PFSK-1 (cell line): Measurements from ENCODE around the gene GCG.

ENCODE experiments used
- FOXP2 ChIP-seq: optimal IDR thresholded peaks from 2 replicates; pipeline ENCODE3; 2011; ENCODE audit warnings: borderline replicate concordance, control low read depth, inconsistent platforms; ENCODE audit not compliant: insufficient read depth; ENCODE audit errors: extremely low read length, extremely low read depth
- POLR2AphosphoS5 ChIP-seq: IDR thresholded peaks from 2 replicates; pipeline ENCODE4 v1.6.1; 2012; ENCODE audit warnings: low read depth, mild to moderate bottlenecking, control low read depth, low read length, moderate library complexity
- REST ChIP-seq, 2 experiments: IDR thresholded peaks; 2 replicates each; pipeline versions ENCODE4 v1.6.1 to v1.8.0; 2011 to 2012; ENCODE audit warnings: low read depth in 2 of 2, low read length in 2 of 2, control low read depth in 1 of 2, inconsistent platforms in 1 of 2, mild to moderate bottlenecking in 1 of 2, moderate library complexity in 1 of 2; ENCODE audit not compliant: insufficient read depth in 1 of 2
- SIN3A ChIP-seq: IDR thresholded peaks from 2 replicates; pipeline ENCODE4 v1.6.1; 2012; ENCODE audit warnings: mild to moderate bottlenecking, low read length, moderate library complexity, borderline replicate concordance; ENCODE audit not compliant: insufficient read depth
- TAF1 ChIP-seq: IDR thresholded peaks from 2 replicates; pipeline ENCODE4 v1.6.1; 2012; ENCODE audit warnings: low read length, control low read depth, borderline replicate concordance; ENCODE audit not compliant: insufficient read depth

GCG gene

DNA sequence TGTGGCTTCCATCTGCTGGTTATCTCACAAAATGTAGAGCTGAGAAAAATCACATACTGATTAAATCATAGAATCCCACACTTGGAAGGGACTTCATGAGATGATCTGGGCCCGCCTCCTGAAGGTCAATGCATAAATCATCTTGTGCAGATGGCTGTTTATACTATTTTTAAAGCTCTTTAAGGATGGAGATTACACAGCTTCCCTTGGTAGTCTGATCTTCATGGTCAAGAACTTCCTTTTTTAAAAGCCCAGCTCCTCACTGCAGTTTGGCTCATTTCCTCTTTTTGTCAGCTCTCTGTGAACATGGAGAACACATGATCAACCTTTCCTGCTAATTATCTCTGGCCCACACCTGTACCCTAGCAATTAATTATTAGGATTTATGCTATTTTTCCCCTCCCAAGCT, 25.9 kb downstream of the GCG start:
- TF ChIP-seq FOXP2 (no peak), SIN3A (no peak), REST (IDR thresholded peaks at IDR 0.05; ENCODE audit: insufficient read depth in 1 of 2, low read depth in 2 of 2, low read length in 2 of 2) (no peak), TAF1 (no peak), POLR2AphosphoS5 (no peak)

DNA sequence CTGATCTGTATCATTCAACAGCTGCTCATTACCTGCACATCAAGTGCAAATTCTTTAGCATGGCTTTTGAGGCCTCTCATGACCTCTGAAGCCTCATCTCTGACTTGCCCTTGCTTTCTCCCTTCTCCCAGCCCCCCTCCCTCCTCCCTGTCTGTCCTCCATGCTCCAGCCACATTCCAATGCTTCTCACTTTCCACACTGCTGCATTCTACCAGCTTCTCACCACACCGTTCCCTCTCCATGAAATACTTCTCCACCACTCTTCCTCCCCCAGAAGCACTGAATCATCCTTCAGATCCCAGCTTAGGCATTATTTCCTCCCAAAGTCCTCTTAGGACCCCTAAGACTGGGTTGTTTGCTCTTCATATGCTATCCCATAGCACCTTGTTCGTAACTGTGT, 26.9 kb downstream of the GCG start:
- TF ChIP-seq TAF1 = no peak
- no peak for TF ChIP-seq POLR2AphosphoS5
- TF ChIP-seq SIN3A = no peak
- no peak for TF ChIP-seq FOXP2
- no peak for TF ChIP-seq REST (IDR thresholded peaks at IDR 0.05; ENCODE audit: insufficient read depth in 1 of 2, low read depth in 2 of 2, low read length in 2 of 2)

- TF ChIP-seq FOXP2 (no peak), SIN3A (no peak)
These were observed 28.0 kb downstream of the GCG start for GRCh38 chr2:162123806-162124758.

GRCh38 chr2:162118166-162119031, 33.6 kb downstream of the GCG start:
- TF ChIP-seq FOXP2 = no peak
- TF ChIP-seq POLR2AphosphoS5 = no peak
- no peak for TF ChIP-seq REST (IDR thresholded peaks at IDR 0.05; ENCODE audit: insufficient read depth in 1 of 2, low read depth in 2 of 2, low read length in 2 of 2)
- TF ChIP-seq SIN3A = no peak
- no peak for TF ChIP-seq TAF1

- no peak for TF ChIP-seq SIN3A
- no peak for TF ChIP-seq REST (IDR thresholded peaks at IDR 0.05; ENCODE audit: insufficient read depth in 1 of 2, low read depth in 2 of 2, low read length in 2 of 2)
- no peak for TF ChIP-seq POLR2AphosphoS5
- TF ChIP-seq TAF1 = no peak
- TF ChIP-seq FOXP2 = no peak
These were observed 35.7 kb downstream of the GCG start for GRCh38 chr2:162116352-162116751.
